PC-9 (cell line): ENCODE measurements around the gene COL18A1. TPM values are rescaled to one million over a fixed set of nuclear protein-coding genes. Genes with fewer than 3 reads are reported as not detected.

Source experiments
- BruUV-seq: library from RNA; stranded (reverse); fragments of 400-500 nt; replicated peaks from 2 replicates; lab custom pipeline; 2021; lab: Mats Ljungman, UMichigan
- CTCF ChIA-PET: fragments of 300-600 bp; sonication (Branson Sonifier 250); formaldehyde crosslinking; loops from one replicate; lab custom pipeline; 2022; ENCODE audit warnings: antibody characterized with exemption; lab: Charles Lee
- POLR2A ChIA-PET: fragments of 300-600 bp; sonication (Branson Sonifier 250); formaldehyde crosslinking; loops from one replicate; lab custom pipeline; 2022; ENCODE audit warnings: antibody characterized with exemption; ENCODE audit not compliant: unreplicated experiment; lab: Charles Lee
- DNase-seq, 2 experiments: peaks; one replicate each; pipeline versions ENCODE4 v3.0.0 to v3.0.0-alpha.2; 2015 to 2022; ENCODE audit warnings: mixed read lengths in 1 of 2
- H2AFZ ChIP-seq: fragments of 200-600 bp; sonication (generic); 2 replicates; pipeline ENCODE4 v1.8.1; 2017; ENCODE audit warnings: antibody characterized with exemption
- H3F3A ChIP-seq: fragments of 200-600 bp; sonication (generic); 2 replicates; pipeline ENCODE4 v1.8.1; 2017; ENCODE audit warnings: antibody characterized with exemption, mild to moderate bottlenecking, low read depth; ENCODE audit not compliant: insufficient read depth
- H3K27ac ChIP-seq: fragments of 200-600 bp; sonication (generic); 2 replicates; pipeline ENCODE4 v1.6.1; 2016; ENCODE audit warnings: mixed run types
- H3K27me3 ChIP-seq: fragments of 200-600 bp; sonication (generic); 2 replicates; pipeline ENCODE4 v1.6.1; 2016; ENCODE audit warnings: low read depth, mixed run types; ENCODE audit not compliant: insufficient read depth
- H3K36me3 ChIP-seq: fragments of 200-600 bp; sonication (generic); 2 replicates; pipeline ENCODE4 v1.6.1; 2016; ENCODE audit warnings: low read depth, mixed run types
- H3K4me1 ChIP-seq: fragments of 200-600 bp; sonication (generic); replicated peaks from 2 replicates; pipeline ENCODE4 v1.6.1; 2016; ENCODE audit warnings: mixed run types; ENCODE audit not compliant: insufficient read depth
- H3K4me2 ChIP-seq: fragments of 200-600 bp; sonication (generic); 2 replicates; pipeline ENCODE4 v1.6.1; 2017; ENCODE audit warnings: mixed run types
- H3K4me3 ChIP-seq: fragments of 200-600 bp; sonication (generic); 2 replicates; pipeline ENCODE4 v1.6.1; 2016; ENCODE audit warnings: mixed run types
- H3K79me2 ChIP-seq: fragments of 200-600 bp; sonication (generic); 2 replicates; pipeline ENCODE4 v1.6.1; 2017; ENCODE audit warnings: low read depth, mixed run types
- H3K9me2 ChIP-seq: fragments of 200-600 bp; sonication (generic); 2 replicates; pipeline ENCODE4 v1.8.1; 2017; ENCODE audit warnings: mild to moderate bottlenecking; ENCODE audit not compliant: insufficient read depth
- H3K9me3 ChIP-seq: fragments of 200-600 bp; sonication (generic); 2 replicates; pipeline ENCODE4 v1.8.1; 2016; ENCODE audit warnings: low read depth; ENCODE audit not compliant: insufficient read depth
- H4K20me1 ChIP-seq: fragments of 200-600 bp; sonication (generic); 2 replicates; pipeline ENCODE4 v1.8.1; 2017; ENCODE audit not compliant: insufficient read depth
- EZH2 ChIP-seq: fragments of 200-600 bp; sonication (generic); IDR thresholded peaks from 2 replicates; pipeline ENCODE4 v1.8.0; 2017; ENCODE audit warnings: antibody characterized with exemption, low read depth
- intact Hi-C: fragments of 100-400 bp; cut with micrococcal nuclease; formaldehyde crosslinking; loops from one replicate; pipeline ENCODE4 v1.10.0; 2022; ENCODE audit not compliant: unreplicated experiment
- total RNA-seq: library from RNA; stranded (reverse); gene quantifications from 2 replicates; pipeline ENCODE4 v1.2.3, GENCODE V29; 2021
- TF ChIP-seq, protein P1 (sequence below): fragments of 200-600 bp; sonication (generic); conservative IDR thresholded peaks from 2 replicates; pipeline ENCODE4 v1.6.1; 2017; ENCODE audit warnings: mixed run types, antibody characterized with exemption, mild to moderate bottlenecking, moderate library complexity

Gene COL18A1
- total RNA-seq, 1 experiment from 2014 or later = 82.4 TPM

GRCh38 chr21:45433911-45434644 lies 29.1 kb downstream of the COL18A1 start:
- DNase-seq = no peak
- no peaks in the 10 kb centered on the region for H3F3A ChIP-seq
- H2AFZ ChIP-seq = no peak overlapping the region
- intact Hi-C loops = no loop called here
- CTCF ChIA-PET = interaction anchor here (0.6 kb wide), 1 partner anchor 295 kb away, joined by 4 read pairs; no protein-coding TSS in a partner anchor
- H3K9me3 ChIP-seq = no peaks in the 10 kb centered on the region
- BruUV-seq = no TSS peak
- H3K4me1 ChIP-seq = no peaks in the 10 kb centered on the region
- H4K20me1 ChIP-seq = no peaks in the 10 kb centered on the region
- TF ChIP-seq, protein P1, sequence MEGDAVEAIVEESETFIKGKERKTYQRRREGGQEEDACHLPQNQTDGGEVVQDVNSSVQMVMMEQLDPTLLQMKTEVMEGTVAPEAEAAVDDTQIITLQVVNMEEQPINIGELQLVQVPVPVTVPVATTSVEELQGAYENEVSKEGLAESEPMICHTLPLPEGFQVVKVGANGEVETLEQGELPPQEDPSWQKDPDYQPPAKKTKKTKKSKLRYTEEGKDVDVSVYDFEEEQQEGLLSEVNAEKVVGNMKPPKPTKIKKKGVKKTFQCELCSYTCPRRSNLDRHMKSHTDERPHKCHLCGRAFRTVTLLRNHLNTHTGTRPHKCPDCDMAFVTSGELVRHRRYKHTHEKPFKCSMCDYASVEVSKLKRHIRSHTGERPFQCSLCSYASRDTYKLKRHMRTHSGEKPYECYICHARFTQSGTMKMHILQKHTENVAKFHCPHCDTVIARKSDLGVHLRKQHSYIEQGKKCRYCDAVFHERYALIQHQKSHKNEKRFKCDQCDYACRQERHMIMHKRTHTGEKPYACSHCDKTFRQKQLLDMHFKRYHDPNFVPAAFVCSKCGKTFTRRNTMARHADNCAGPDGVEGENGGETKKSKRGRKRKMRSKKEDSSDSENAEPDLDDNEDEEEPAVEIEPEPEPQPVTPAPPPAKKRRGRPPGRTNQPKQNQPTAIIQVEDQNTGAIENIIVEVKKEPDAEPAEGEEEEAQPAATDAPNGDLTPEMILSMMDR = no peak
- TF ChIP-seq EZH2 = no peak
- H3K36me3 ChIP-seq = no peaks in the 10 kb centered on the region
- no peaks in the 10 kb centered on the region for H3K9me2 ChIP-seq
- H3K27me3 ChIP-seq = no peaks in the 10 kb centered on the region
- H3K27ac ChIP-seq = no peak overlapping the region
- POLR2A ChIA-PET = no interaction called here
- H3K4me3 ChIP-seq = no peak overlapping the region
- no peak overlapping the region for H3K4me2 ChIP-seq
- H3K79me2 ChIP-seq = no peaks in the 10 kb centered on the region

GRCh38 chr21:45434645-45435217 lies 29.8 kb downstream of the COL18A1 start:
- H2AFZ ChIP-seq = no peak overlapping the region
- no peak for DNase-seq
- H3K27me3 ChIP-seq = no peaks in the 10 kb centered on the region
- no peaks in the 10 kb centered on the region for H3K9me2 ChIP-seq
- H3K36me3 ChIP-seq = no peaks in the 10 kb centered on the region
- no peak for TF ChIP-seq EZH2
- BruUV-seq = no TSS peak
- no peaks in the 10 kb centered on the region for H3K9me3 ChIP-seq
- H3K4me2 ChIP-seq = no peak overlapping the region
- H4K20me1 ChIP-seq = no peaks in the 10 kb centered on the region
- no peak overlapping the region for H3K27ac ChIP-seq
- no peaks in the 10 kb centered on the region for H3F3A ChIP-seq
- no peak overlapping the region for H3K4me3 ChIP-seq
- ChIA-PET CTCF (no interaction called here), POLR2A (no interaction called here)
- H3K79me2 ChIP-seq = no peaks in the 10 kb centered on the region
- no peaks in the 10 kb centered on the region for H3K4me1 ChIP-seq
- intact Hi-C loops = no loop called here

DNA sequence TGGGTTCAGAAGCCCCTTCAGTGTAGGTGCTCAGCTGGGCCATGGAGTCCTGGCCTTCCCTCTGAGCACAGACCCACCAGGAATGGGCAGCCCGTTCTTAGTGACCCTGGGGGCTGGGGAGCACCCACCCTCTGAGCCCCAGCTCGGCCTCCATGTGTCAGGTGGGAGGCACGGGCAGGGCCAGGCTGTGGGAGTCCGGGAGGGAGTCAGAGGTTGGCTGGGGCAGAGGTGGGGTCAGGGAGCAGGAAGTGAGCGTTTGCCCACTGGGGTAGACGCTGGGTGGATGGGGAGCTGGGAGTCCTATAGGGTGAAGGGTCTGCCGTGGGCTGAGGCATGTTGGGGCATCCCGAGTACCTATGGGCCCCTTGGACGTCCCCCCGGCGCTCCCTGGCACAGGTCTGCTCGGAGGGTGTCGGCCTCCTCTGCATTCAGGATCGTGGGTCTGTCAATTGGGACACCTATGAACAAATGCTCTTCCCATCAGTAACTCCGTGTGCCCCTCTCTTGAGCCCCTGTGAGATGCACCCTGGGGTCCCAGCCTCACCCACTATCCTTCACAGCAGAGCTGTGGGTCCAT lies 30.5 kb downstream of the COL18A1 start:
- Histone ChIP-seq H3K4me2 (no peak overlapping the region), H3K27me3 (no peaks in the 10 kb centered on the region), H3K4me1 (no peaks in the 10 kb centered on the region), H4K20me1 (no peaks in the 10 kb centered on the region), H3K9me3 (no peaks in the 10 kb centered on the region), H3K36me3 (no peaks in the 10 kb centered on the region), H3K9me2 (no peaks in the 10 kb centered on the region), H3F3A (no peaks in the 10 kb centered on the region), H3K79me2 (no peaks in the 10 kb centered on the region), H2AFZ (no peak overlapping the region), H3K27ac (no peak overlapping the region), H3K4me3 (no peak overlapping the region)
- intact Hi-C loops = no loop called here
- POLR2A ChIA-PET = no interaction called here
- CTCF ChIA-PET = no interaction called here
- no peak for DNase-seq
- TF ChIP-seq EZH2 = no peak
- TF ChIP-seq, protein P1 = no peak
- no TSS peak for BruUV-seq
